Fibroblast of skin of right quadriceps (primary cell): ENCODE measurements around the gene FAM131C.
A peak's percentile ranks its signal among the peaks of the same experiment; 100 is the strongest.

Experiments
- DNase-seq: peaks from one replicate; pipeline ENCODE4 v3.0.0-alpha.2; 2013

Gene FAM131C

DNA sequence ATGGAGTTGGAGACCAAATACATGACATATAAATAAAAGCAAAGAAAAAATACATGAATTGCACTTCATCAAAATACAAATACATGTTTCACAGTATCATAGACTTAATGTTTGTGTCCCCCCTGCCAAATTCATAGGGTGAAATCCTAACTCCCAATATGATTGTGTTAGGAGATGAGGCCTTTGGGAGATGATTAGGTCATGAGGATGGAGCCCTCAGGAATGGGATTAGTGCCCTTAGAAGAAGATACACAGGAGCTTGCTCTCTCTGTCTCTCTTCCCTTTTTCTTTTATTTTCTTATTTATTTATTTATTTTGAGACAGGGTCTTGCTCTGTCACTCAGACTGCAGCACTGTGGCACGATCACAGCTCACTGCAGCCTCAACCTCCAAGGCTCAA is 26.0 kb upstream of the FAM131C start:
- DNase-seq, result no peak

DNA sequence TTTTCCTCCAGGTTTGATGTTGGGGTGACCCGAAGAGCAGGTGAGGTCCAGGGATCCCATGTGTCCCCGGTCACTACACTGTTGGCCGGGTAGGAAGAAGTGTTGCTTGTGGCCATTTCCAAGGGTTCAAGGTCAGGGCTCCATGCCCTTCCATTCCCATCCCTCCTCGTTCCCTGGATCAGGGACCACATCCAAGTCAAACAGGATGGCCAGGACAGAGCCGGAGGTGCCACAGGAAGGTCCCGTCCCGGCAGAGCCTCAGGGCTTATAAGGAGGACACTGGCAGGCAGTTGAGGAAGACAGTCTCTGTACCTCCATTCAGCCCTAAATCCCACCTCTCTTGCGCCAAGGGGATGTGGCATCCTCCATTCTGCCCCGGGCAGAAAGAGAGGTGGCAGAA is 22.0 kb upstream of the FAM131C start:
- DNase-seq, result no peak

DNA sequence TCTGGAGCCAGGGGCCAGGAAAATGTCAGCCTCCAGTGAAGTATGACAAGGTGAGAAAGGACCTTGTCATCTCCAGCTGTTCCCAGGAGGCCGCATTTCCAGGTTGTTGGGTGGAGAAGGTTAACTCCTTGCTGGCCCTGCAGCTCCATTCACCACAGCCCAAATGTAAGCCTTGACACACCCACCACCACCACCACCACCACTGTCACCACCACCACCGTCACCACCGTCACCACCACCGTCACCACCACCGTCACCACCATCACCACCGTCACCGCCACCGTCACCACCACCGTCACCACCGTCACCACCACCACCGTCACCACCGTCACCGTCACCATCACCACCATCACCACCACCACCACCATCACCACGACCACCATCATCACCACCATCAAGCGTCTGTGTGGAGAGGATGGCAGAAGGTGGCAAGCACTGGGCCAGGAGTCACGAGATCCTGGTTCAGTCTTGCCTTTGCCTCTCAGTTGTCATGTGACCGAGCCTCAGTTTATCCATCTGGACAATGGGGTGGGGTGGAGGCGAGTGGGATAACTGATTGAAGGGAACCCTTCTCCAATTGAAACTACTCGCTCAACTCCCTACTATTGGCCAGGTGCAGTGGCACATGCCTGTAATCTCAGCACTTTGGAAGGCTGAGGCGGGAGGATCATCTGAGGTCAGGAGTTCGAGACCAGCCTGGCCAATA is 21.2 kb upstream of the FAM131C start:
- DNase-seq, result no peak

DNA sequence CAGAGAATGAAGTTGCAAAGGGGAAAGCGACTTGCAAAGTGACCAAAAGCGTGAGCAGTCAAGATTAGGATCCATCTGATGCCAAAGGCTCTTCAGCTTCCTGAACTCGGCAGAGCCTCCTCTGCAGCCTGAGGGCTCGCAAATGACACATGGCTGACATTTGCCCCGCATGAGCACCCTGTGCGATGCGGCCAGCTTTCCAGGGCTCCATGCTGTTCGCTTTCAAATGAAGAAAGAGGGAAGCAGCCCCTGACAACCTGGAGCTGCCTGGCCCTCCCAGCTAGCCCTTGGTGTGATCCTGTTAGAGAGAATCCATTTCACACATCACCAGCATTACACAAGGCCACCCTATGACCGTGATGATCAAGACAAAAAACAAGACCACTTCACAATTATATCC is 20.2 kb upstream of the FAM131C start:
- no peak for DNase-seq

DNA sequence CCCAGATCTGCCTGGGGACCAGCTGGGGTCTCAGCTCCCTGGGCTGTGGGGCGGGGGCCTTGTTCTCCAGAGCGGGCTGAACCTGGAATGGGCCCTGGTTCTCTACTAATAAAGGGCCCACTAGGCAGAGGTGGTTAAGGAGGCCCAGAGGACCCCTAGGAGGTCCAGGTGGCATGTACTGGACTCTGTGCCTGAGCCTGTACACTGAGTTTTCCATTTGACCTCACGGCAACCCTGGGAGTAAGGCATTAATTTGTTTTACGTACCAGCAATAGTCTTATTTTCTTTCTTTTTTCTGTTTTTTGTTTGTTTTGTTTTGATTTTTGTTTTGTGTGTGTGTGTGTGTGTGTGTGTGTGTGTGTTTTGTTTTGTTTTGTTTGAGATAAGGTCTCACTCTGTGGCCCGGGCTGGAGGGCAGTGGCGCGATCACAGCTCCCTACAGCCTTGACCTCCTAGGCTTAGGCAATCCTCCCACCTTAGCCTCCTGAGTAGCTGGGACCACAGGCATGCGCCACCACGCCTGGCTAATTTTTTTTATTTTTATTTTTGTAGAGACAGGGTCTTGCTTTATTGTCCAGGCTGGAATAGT is 19.6 kb upstream of the FAM131C start:
- DNase-seq, result no peak

DNA sequence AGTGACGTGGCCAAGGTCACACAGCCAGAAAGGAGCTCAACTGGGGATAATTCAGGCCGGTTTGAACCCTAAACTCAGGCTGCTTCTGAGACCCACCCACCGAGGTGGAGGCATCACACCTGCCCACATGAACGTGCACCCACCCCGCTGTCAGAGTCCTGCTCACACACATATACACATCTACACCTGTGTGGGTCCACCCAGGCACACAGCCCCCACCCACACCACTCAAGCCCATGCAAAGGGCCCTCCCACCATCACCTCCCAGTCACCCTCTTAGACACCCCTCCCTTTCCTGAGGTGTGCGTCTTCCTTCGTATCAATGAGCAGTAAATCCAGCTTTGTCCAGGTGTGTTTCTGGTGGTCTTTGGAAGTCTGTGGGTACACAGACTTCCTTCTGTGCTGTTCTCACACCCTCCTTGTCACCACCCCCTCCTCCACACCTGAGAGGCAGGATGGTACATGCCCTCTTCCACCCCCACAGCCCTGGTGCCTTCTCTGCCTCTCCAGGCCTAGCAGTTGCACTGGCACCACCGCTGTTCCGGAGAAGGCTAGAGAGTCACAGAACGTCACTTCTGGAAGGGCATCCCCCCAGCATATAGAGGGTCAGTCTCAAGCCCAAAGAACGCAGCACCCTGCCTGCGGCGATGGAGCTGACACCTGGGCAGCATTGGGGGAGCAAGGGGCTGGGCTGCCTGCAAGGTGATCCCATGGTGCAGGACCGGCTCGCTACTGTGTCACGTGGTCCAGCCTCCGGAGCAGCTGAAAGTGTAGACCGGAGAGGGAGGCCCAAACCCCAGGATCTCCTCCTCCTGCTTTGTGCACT is 18.9 kb upstream of the FAM131C start:
- no peak for DNase-seq

DNA sequence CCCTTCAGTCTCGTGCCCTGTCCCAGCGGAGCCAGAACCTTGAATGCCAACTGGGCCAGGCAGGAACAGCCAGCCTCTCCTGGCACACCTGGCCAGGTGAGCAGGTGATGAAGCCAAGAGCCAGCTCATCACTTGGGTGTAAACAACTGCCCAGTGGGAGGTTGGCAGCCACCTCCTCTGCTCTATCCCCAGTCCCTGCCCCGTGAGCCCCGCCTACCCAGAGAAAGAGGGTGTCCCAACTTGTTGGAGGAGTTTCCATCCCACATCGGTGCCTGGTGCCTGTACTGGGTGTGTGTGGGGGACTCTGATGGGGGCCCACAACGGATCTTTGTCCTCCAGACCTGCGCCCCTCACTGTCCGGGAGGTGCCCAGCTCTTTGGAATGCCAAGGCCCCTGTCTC is 17.8 kb upstream of the FAM131C start:
- DNase-seq, result no peak

DNA sequence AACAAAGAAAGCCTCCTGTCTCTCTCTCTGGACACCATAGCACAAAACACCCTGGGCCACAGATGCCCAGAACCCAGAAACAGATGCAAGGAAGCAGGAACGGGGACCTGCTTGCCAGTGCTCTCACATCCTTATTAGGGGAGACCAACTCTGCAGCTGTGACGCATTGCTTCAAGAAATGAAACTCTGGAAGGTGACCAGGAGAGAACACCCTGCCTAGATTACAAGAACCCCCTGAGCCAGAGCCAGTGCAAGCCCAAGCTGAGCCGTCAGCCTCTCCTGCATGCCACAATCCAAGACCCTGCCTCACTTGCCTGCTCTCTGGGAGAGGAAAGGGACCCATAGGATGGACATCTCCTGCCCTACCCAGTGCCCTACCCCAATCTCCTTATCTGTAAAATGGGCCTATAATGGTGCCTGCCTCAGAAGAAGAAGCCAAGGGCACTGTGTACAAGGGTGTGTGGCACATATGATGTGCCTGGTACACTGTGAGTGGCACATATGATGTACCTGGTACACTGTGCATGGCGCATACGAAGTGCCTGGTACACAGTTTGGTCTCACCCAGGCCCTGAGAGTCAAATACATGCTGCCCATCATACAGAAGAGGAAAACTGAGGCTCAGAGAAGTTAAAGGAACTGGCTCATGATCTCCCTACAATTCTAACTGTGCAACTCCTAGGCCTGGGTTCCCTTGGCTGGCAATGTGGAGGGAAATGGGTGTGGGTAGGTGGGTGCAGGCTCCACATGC is 16.8 kb upstream of the FAM131C start:
- no peak for DNase-seq

DNA sequence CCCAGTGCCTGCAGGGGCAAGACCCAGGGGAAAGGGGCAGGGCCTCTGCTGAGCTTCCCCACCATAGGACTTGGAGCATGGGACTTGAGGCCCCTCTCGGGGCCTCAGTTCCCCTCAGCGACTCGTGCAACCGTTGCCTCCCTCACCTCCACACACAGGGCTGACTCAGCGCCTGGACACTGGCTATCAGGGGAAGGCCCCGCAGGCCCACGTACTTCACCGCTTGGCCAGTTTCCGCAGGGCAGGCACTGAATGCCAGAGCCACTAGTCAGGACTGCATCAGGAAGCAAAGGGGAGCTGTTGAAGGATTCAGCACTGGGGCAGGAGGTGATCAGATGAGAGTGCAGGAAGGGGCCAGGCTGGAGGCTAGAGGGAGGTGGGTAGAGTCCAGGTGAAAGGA is 15.5 kb upstream of the FAM131C start:
- peak; percentile 48 for DNase-seq

DNA sequence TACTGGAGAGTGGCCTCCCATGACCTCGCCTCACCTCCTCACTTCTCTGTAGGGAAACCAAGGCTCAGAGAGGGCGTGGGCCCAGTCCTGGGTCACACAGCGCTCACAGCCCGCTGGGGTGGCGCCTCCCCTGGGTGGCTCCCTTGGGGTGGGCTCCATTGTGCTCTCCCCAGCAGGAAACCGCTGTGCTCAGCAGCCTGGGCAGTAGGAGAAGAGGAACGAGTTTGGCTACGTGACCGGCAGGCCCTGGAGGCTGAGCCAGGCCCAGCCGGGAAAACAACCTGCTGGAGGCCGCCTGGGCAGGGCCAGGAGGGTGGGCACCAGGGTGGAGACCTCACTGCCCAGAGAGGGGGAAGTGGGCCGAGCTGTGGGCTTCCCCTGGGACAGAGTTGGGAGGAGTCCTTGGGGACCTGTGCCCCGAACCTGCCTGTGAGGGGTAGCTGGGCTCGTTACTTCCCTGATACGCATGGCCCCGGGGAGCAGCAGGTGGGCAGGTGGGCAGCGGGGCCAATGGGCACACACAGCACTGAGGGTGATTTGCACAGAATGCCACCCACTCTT is 15.0 kb upstream of the FAM131C start:
- no peak for DNase-seq

DNA sequence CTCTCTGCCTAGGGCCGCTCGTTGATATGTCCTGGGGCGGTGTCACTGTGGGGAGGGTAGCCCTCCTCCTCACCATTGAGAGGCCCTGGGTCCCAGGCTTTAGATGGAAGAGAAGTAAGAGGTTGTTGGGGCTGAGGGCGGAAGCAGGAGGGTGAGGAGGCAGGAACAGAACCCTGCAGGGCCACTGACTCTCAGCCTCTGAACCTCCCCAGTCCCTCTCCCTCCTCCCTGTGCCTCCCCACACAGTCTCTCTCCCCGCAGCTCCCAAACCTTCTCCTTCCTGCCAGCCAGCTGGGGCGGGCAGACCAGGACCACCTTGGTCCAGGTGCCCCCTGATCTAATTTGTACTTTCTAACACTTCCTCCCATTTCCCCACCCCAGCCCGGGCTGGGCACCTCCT is 14.3 kb upstream of the FAM131C start:
- DNase-seq, result no peak

DNA sequence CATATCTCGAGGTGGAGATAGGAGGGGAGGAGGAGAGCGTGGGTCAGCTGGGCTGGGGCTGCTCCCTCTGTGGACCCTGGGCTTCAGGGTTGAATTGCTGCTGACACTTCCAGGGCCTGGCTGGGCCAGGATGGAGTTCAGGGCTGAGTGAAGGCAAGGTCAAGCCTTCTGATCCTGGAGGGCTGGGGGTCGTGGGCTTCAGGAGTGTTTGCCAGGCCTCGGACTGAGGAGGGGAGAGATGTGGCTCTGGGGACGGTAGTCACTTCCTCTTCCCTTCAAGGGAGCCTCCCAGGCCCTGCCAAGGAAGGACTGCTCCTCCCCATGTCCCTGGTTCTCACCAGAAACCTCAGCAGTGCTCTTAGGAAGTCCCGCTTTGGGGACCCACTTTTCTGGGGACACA is 12.1 kb upstream of the FAM131C start:
- no peak for DNase-seq

DNA sequence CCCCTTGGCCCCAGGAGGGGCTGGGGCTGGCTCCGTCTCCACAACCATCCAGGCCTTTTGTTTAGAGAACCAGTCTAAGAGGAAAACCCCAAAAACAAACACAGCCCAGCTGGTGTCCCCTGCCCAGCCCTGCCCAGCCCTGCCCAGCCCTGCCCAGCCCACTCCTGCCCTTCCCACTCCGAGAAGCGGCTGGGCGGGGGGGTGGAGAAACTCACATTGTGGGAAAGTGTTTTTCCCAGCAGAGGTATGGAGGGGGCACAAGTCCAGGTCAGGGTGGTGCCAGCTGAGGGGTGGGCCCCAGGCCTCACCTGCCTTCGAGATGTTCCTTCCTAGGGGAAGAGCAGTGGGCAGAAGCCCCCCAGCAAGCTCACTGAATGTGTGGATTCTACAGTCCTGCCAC is 10.0 kb upstream of the FAM131C start:
- no peak for DNase-seq

DNA sequence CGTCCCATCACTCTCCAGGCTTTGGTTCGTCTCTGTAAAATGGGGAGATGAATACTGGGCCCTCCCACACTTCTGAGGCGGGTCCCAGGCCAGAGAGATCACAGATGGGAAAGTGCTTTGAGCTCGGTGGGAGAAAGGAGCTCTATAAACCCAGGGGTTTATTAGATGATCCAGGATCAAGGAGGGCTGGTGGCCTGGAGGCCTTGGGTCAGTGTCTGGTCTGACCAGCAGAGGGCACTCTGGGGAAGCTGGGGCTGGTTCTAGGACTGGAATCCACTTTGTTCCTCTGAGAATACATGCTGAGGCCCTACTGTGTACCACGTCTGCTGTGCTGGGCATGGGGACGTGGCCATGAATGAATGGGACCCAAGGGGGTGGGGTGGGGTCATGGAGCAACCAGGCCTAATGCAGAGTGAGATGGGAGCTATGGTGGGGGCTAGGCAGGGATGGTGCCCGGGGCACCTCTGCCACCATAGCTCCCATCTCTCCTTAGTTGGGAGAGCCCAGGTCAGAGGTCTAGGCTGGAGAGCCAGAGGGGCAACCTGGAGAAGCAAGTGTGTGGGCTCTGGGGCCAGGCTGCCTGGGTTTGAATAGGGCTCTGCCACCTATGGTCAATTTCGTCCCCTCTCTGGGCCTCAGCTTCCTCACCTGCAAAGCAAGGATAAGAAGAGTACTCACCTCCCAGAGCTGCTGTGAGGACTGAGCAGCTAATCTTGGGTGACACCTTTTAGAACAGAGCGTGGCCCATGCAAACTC is 9.0 kb upstream of the FAM131C start:
- peak; percentile 58 for DNase-seq

DNA sequence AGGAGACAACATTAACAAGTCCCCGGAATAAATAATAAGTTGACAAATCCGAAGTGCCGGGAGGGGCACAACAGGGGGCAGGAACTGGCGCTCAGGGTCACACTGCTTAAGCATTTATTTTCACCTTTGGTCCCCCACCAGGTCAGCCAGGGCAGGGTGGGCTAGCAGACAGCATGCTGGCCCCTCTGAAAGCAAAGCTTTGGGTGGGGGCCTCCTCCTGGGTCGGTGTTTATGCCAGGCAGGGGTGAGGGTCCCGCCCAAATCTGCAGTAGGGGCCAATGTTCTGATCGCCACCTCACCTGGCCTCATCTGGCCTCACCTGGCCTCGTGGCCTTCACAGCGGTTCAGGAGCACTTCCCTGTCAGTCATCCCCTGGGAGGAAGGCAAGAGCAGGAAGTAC is 8.2 kb upstream of the FAM131C start:
- no peak for DNase-seq

DNA sequence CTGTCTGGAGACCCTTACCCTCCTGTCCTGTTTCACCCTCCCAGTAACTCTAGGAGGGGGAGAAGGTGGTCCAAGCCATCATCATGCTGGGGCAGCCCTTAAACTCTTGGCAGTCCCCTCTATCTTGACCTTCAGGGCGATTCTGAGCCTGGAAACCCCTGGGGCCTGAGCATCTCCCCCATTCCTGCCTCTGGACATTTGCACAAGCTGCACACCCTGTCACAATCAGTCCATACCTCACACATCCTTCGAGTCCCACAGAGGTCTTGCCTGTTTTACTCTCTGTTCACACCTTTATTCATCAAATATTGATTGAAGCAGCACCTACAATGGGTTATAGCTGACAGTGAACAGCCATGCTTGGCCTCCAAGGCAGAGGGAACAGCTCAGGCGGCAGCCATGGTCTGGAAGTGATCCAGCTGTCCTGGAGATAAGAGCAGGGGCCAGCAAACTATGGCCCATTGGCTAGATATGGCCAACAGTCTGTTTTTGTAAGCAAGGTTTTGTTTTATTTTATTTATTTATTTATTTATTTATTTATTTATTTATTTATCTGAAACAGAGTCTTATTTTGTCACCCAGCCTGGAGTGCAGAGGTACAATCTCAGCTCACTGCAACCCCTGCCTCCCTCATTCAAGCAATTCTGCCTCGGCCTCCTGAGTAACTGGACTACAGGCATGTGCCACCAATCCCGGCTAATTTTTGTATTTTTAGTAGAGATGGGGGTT is 7.1 kb upstream of the FAM131C start:
- DNase-seq, result no peak

DNA sequence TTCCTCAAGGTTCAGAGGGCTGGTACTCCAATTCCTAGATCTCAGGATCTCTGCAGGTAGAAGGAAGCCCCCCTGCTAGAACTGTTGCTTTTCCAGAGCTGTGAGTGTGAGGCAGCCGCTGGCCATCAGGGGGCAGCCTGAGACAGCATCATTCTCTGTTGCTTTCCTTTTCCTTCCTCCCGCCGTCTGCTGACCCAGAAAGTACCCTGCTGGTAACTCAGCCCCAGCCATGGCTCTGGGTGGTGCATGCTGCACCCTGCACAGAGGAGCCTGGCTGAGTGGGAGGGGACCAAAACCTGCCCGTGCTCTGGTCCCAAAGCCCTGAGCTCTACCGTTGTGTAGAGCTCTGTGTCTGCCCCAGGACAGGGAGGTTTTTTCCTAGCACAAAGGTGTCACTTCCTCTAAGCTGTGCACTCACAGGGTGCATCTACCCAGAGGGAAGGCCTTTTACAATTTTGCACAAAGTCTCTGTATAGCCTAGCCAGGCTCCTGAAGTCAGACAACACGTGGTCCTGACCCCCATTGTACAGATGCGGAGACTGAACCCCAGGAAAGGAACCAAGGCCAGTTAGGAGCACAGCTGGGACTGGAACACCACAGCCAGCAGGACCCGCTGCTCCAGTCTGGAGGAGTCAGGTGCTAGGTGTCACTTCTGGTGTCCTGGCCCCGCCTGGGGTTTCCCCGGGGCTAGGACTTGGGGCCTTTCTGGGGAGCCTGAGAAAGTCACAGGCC is 5.6 kb upstream of the FAM131C start:
- peak; percentile 64 for DNase-seq

DNA sequence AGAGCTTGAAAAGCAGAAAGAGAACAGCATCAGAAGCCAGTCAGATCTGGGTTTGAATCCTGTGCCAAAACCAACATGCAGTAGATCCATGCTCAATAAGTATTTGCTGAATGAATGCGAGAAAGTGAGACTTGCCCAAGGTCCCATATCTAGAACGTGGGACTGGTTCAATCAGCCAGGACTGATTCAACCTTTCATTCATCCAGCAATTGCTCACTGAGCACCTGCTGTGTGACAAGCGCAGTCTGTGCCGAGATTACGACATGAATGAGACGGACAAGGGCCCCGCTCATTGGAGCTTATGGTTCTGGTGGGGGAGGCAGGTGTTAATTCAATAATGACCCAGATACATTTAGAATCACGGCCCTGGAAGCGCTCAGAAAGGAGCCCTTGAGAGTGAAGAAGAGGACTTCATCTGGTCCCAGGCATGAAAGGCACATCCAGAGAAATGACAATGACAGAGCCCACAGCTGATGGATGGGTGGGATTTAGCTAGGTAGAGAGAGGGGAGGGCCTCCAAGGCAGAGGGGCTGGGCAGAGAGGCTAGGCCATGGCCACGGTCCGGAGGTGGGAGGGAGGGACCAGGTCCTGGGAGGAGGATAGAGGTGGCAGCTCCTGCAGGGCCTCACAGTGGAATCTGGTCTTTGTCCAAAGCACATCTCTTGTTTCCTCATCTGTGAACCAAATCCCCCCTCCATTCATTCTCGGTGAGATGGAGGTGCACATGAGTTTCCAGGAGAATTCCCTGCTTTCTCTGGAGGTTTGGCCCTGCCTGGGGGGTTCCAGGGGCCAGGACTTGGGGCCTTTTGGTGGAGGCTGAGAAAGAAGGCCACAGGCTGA is 4.2 kb upstream of the FAM131C start:
- DNase-seq, result no peak

DNA sequence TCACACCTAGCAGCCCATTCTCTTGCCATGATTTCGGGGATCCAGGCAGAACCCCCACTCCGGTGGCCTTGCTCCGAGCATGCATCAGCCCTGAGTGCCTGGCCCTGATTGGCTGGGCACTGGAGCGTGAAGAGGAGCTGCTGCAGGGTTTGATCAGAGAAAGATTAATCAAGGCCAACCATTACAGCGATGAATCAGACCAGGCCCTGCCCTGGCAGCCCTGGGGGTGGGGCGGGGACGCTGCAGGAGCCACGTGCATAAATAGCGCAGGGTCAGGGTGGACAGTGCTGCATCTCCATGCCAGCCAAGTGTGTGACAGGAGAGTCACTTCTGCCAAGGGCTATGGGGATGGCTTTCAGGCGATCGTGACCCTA is 3.4 kb upstream of the FAM131C start:
- DNase-seq, result peak; percentile 42
